IMR-90 (cell line): ENCODE measurements around the gene TXNDC11. TPM values are rescaled to one million over a fixed set of nuclear protein-coding genes. Genes with fewer than 3 reads are reported as not detected.

Experiments used
- ATAC-seq: fragments of 200-7000 bp; cut with Tn5 transposase; 2 replicates; pipeline ENCODE4 v1.9.1; 2020; ENCODE audit warnings: low read depth, mild to moderate bottlenecking, moderate library complexity
- BruUV-seq: library from RNA; stranded (reverse); fragments of 400-500 nt; replicated peaks from 2 replicates; lab custom pipeline; 2021; lab: Mats Ljungman, UMichigan
- CTCF ChIA-PET: fragments of 300-600 bp; formaldehyde crosslinking; extraction: SDS; loops from one replicate; lab custom pipeline; 2021; ENCODE audit warnings: antibody characterized with exemption; lab: Yijun Ruan, JAX
- POLR2A ChIA-PET: fragments of 300-600 bp; sonication (Branson Sonifier 250); formaldehyde crosslinking; loops from one replicate; lab custom pipeline; 2022; ENCODE audit warnings: antibody characterized with exemption; ENCODE audit not compliant: unreplicated experiment; lab: Charles Lee
- DNase-seq: peaks from one replicate; pipeline ENCODE4 v3.0.0; 2013
- H2AFZ ChIP-seq: replicated peaks from 2 replicates; pipeline ENCODE3; 2013; ENCODE audit warnings: low read length, mild to moderate bottlenecking; ENCODE audit not compliant: poor library complexity
- H2AK5ac ChIP-seq: 2 replicates; pipeline ENCODE4 v1.6.1; 2013; ENCODE audit warnings: low read depth, low read length, inconsistent platforms
- H2AK9ac ChIP-seq: replicated peaks from 2 replicates; pipeline ENCODE3; 2013; ENCODE audit warnings: mild to moderate bottlenecking, low read depth, low read length, moderate library complexity; ENCODE audit not compliant: poor library complexity
- H2BK120ac ChIP-seq: 2 replicates; pipeline ENCODE4 v1.6.1; 2013; ENCODE audit warnings: low read depth, low read length, inconsistent platforms
- H2BK15ac ChIP-seq: 3 replicates; pipeline ENCODE4 v1.6.1; 2013; ENCODE audit warnings: low read depth, low read length, inconsistent platforms
- H2BK20ac ChIP-seq: 2 replicates; pipeline ENCODE4 v1.6.1; 2013; ENCODE audit warnings: low read depth, mild to moderate bottlenecking, inconsistent platforms, low read length, moderate library complexity
- H2BK5ac ChIP-seq: 2 replicates; pipeline ENCODE4 v1.6.1; 2013; ENCODE audit warnings: mild to moderate bottlenecking, low read depth, low read length, inconsistent platforms; ENCODE audit not compliant: poor library complexity, severe bottlenecking
- H3K14ac ChIP-seq: replicated peaks from 2 replicates; pipeline ENCODE4 v1.6.1; 2013; ENCODE audit warnings: low read depth, low read length, inconsistent platforms
- H3K18ac ChIP-seq: 2 replicates; pipeline ENCODE4 v1.6.1; 2013; ENCODE audit warnings: low read depth, low read length, control low read depth
- H3K23ac ChIP-seq: 2 replicates; pipeline ENCODE4 v1.6.1; 2013; ENCODE audit warnings: low read depth, low read length, inconsistent platforms
- H3K27ac ChIP-seq: 2 replicates; pipeline ENCODE4 v1.5.1; 2013; ENCODE audit warnings: mild to moderate bottlenecking, control low read depth, low read length; ENCODE audit not compliant: insufficient read depth
- H3K27me3 ChIP-seq: 2 replicates; pipeline ENCODE4 v1.6.1; 2013; ENCODE audit warnings: low read length; ENCODE audit not compliant: control insufficient read depth, insufficient read depth
- H3K36me3 ChIP-seq: 2 replicates; pipeline ENCODE4 v1.6.1; 2013; ENCODE audit warnings: low read length, mixed read lengths; ENCODE audit not compliant: control insufficient read depth, insufficient read depth
- H3K4ac ChIP-seq: 2 replicates; pipeline ENCODE4 v1.6.1; 2013; ENCODE audit warnings: low read depth, low read length, inconsistent platforms
- H3K4me1 ChIP-seq: 2 replicates; pipeline ENCODE4 v1.6.1; 2013; ENCODE audit warnings: low read length, mixed read lengths; ENCODE audit not compliant: control insufficient read depth, insufficient read depth
- H3K4me2 ChIP-seq: 2 replicates; pipeline ENCODE4 v1.6.1; 2013; ENCODE audit warnings: low read depth, mild to moderate bottlenecking, control low read depth, low read length, moderate library complexity
- H3K4me3 ChIP-seq: 2 replicates; pipeline ENCODE4 v1.5.1; 2013; ENCODE audit warnings: low read depth, mild to moderate bottlenecking, control low read depth, low read length, moderate library complexity; ENCODE audit not compliant: insufficient read depth
- H3K56ac ChIP-seq: 2 replicates; pipeline ENCODE4 v1.6.1; 2013; ENCODE audit warnings: low read length, inconsistent platforms; ENCODE audit not compliant: insufficient read depth; ENCODE audit errors: extremely low read depth
- H3K79me1 ChIP-seq, 2 experiments: 2 replicates each; pipeline ENCODE4 v1.6.1; 2013; ENCODE audit warnings: low read length in 2 of 2, inconsistent platforms in 1 of 2, low read depth in 1 of 2
- H3K9ac ChIP-seq: 2 replicates; pipeline ENCODE4 v1.6.1; 2013; ENCODE audit warnings: low read depth, low read length, control low read depth
- H3K9me1 ChIP-seq: 2 replicates; pipeline ENCODE4 v1.6.1; 2013; ENCODE audit warnings: low read length, inconsistent platforms; ENCODE audit not compliant: insufficient read depth
- H3K9me3 ChIP-seq: 2 replicates; pipeline ENCODE4 v1.6.1; 2013; ENCODE audit warnings: low read length; ENCODE audit not compliant: control insufficient read depth, insufficient read depth
- H4K20me1 ChIP-seq: 2 replicates; pipeline ENCODE4 v1.6.1; 2013; ENCODE audit warnings: low read length, inconsistent platforms; ENCODE audit not compliant: insufficient read depth
- H4K5ac ChIP-seq: 2 replicates; pipeline ENCODE4 v1.6.1; 2013; ENCODE audit warnings: mild to moderate bottlenecking, low read depth, low read length, control low read depth
- H4K8ac ChIP-seq, 2 experiments: 2 replicates each; pipeline ENCODE4 v1.6.1; 2013; ENCODE audit warnings: low read depth in 2 of 2, low read length in 2 of 2, control low read depth in 1 of 2, inconsistent platforms in 1 of 2
- H4K91ac ChIP-seq: 2 replicates; pipeline ENCODE4 v1.6.1; 2013; ENCODE audit warnings: low read depth, low read length, inconsistent platforms; ENCODE audit not compliant: insufficient read depth
- BHLHE40 ChIP-seq: fragments of 150-350 bp; IDR thresholded peaks from 2 replicates; pipeline ENCODE4 v1.6.1; 2016; ENCODE audit warnings: mild to moderate bottlenecking, low read depth, low read length
- CEBPB ChIP-seq: IDR thresholded peaks from 2 replicates; pipeline ENCODE4 v1.6.1; 2012; ENCODE audit warnings: low read depth, low read length, improper control_type of control experiment
- CHD1 ChIP-seq: IDR thresholded peaks from 2 replicates; pipeline ENCODE4 v1.6.1; 2012; ENCODE audit warnings: low read depth, low read length, improper control_type of control experiment
- FOS ChIP-seq: fragments of 150-350 bp; IDR thresholded peaks from 2 replicates; pipeline ENCODE4 v1.6.1; 2016; ENCODE audit warnings: low read depth, low read length
- MAFK ChIP-seq: IDR thresholded peaks from 2 replicates; pipeline ENCODE4 v1.6.1; 2012; ENCODE audit warnings: low read depth, low read length, improper control_type of control experiment
- MAZ ChIP-seq: IDR thresholded peaks from 2 replicates; pipeline ENCODE4 v1.6.1; 2012; ENCODE audit warnings: low read depth, mild to moderate bottlenecking, low read length, improper control_type of control experiment, moderate library complexity, borderline replicate concordance
- MXI1 ChIP-seq: IDR thresholded peaks from 2 replicates; pipeline ENCODE4 v1.6.1; 2012; ENCODE audit warnings: low read depth, mild to moderate bottlenecking, low read length, moderate library complexity, borderline replicate concordance
- NFE2L2 ChIP-seq: fragments of 150-350 bp; IDR thresholded peaks from 2 replicates; pipeline ENCODE4 v1.6.1; 2016; ENCODE audit warnings: low read depth, mild to moderate bottlenecking, low read length
- POLR2A ChIP-seq: IDR thresholded peaks from 2 replicates; pipeline ENCODE4 v1.6.1; 2012; ENCODE audit warnings: mild to moderate bottlenecking, low read depth, low read length
- RAD21 ChIP-seq: IDR thresholded peaks from 2 replicates; pipeline ENCODE4 v1.6.1; 2012; ENCODE audit warnings: low read length, improper control_type of control experiment
- RCOR1 ChIP-seq: IDR thresholded peaks from 2 replicates; pipeline ENCODE4 v1.6.1; 2012; ENCODE audit warnings: mild to moderate bottlenecking, low read length, improper control_type of control experiment; ENCODE audit not compliant: insufficient replicate concordance
- RFX5 ChIP-seq: IDR thresholded peaks from 2 replicates; pipeline ENCODE4 v1.8.0; 2012; ENCODE audit warnings: low read depth, mild to moderate bottlenecking, low read length, moderate library complexity
- SMC3 ChIP-seq: fragments of 150-350 bp; IDR thresholded peaks from 2 replicates; pipeline ENCODE4 v1.6.1; 2016; ENCODE audit warnings: low read depth, mild to moderate bottlenecking, antibody characterized with exemption, low read length, moderate library complexity
- WGBS, 2 experiments: methylation state at CpG; one replicate each; pipeline versions ENCODE4 v1.1.5 to v1.1.7; 2013; ENCODE audit warnings: missing lambda C conversion rate in 2 of 2; ENCODE audit not compliant: insufficient read length in 1 of 2; ENCODE audit errors: extremely low coverage in 2 of 2; 5-methylcytosine and 5-hydroxymethylcytosine counted together
- dilution Hi-C: fragments of 300-500 bp; cut with HindIII; formaldehyde crosslinking; loops from one replicate; pipeline ENCODE4 v1.14.3; 2018; ENCODE audit warnings: low sequenced_read_pairs; ENCODE audit not compliant: unreplicated experiment
- in situ Hi-C: fragments of 300-500 bp; cut with MboI; formaldehyde crosslinking; loops from 3 replicates; pipeline ENCODE4 v1.14.3; 2019; ENCODE audit warnings: low sequenced_read_pairs, inconsistent platforms, mixed read lengths
- intact Hi-C: fragments of 100-400 bp; cut with micrococcal nuclease; formaldehyde crosslinking; loops from 2 replicates; pipeline ENCODE4 v1.10.0; 2022
- polyA plus RNA-seq, 3 experiments: library from polyadenylated mRNA; depleted of rRNA; stranded (reverse); fragments of >200 nt; gene quantifications; 2 replicates each; pipeline ENCODE4 v1.2.3, GENCODE V29; 2012; ENCODE audit warnings: low replicate concordance in 1 of 3
- total RNA-seq: library from RNA; depleted of rRNA; stranded (reverse); fragments of >200 nt; gene quantifications from 2 replicates; pipeline ENCODE4 v1.2.3, GENCODE V29; 2012
- TF ChIP-seq, protein P1 (sequence below): fragments of 150-350 bp; IDR thresholded peaks from 2 replicates; pipeline ENCODE4 v1.6.1; 2016; ENCODE audit warnings: low read depth, mild to moderate bottlenecking, low read length, moderate library complexity, borderline replicate concordance
- TF ChIP-seq, protein P2 (sequence below): conservative IDR thresholded peaks from 2 replicates; pipeline ENCODE4 v1.5.1; 2012; ENCODE audit warnings: mild to moderate bottlenecking, low read depth, low read length, improper control_type of control experiment
- TF ChIP-seq, protein P3 (sequence below): fragments of 150-350 bp; IDR thresholded peaks from 2 replicates; pipeline ENCODE4 v1.6.1; 2017; ENCODE audit warnings: mild to moderate bottlenecking, antibody characterized with exemption, low read length, low read depth

TXNDC11 gene
- total and polyA plus RNA-seq, 2 of the 4 experiments (the other 2 are of a cell fraction) = 25.3 to 42.9 TPM

DNA sequence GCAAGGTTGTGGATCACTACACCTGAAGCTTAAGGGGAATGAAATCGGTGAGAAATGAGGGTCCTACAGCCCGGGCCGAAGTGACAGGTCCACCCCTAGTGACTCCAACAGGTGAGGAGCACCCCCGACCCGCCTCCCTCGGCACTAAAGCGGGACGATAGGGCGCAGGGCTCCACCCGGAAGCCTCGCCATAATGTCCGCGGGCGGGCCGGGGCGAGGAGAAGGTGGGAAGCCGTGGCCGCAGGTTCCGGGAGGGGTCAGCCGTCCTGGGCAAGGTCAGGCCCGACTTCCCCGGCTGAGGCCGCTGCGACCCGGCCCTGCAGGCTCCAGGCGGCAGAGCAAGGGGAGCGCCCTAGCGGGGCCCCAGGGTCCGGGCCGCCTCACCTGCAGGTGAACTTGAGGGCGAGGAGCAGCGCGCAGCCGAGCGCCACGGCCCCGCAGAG, 543 bp downstream of the TXNDC11 start:
- in situ Hi-C loops = no loop called here
- H4K8ac ChIP-seq = peak overlapping the region; percentile 68 to 80; a peak in 2 of 4 replicates
- POLR2A ChIA-PET = no interaction called here
- H3K23ac ChIP-seq = peak overlapping the region; percentile 69
- H3K4me1 ChIP-seq = peaks cover 9% of the 10 kb centered on the region
- no peaks in the 10 kb centered on the region for H3K27me3 ChIP-seq
- H2AK5ac ChIP-seq = peak overlapping the region; percentile 78
- no peak overlapping the region; the same call in 1 of the 2 replicates for H3K18ac ChIP-seq
- no TSS peak for BruUV-seq
- peaks cover 8% of the 10 kb centered on the region for H3K9me1 ChIP-seq
- peak overlapping the region; percentile 64 for H3K27ac ChIP-seq
- no peaks in the 10 kb centered on the region for H3K9me3 ChIP-seq
- dilution Hi-C loops = no loop called here
- H3K56ac ChIP-seq = peak overlapping the region; percentile 85
- peak overlapping the region; percentile 98 for H2AK9ac ChIP-seq
- peak overlapping the region; percentile 75 for H3K4me3 ChIP-seq
- peak overlapping the region; percentile 77 for H3K4ac ChIP-seq
- CTCF ChIA-PET = interaction anchor here (1.1 kb wide), 1 partner anchor 35 kb away, joined by 3 read pairs; no protein-coding TSS in a partner anchor
- H2AFZ ChIP-seq = peak overlapping the region; percentile 95
- H2BK120ac ChIP-seq = no peak overlapping the region; the same call in 1 of the 2 replicates
- H4K91ac ChIP-seq = peak overlapping the region; percentile 43
- no peak overlapping the region for H2BK20ac ChIP-seq
- intact Hi-C loops = no loop called here
- H4K20me1 ChIP-seq = peaks cover 33% of the 10 kb centered on the region; the same call in 1 of the 2 replicates
- peak overlapping the region; percentile 91 for H3K9ac ChIP-seq
- H3K4me2 ChIP-seq = peak overlapping the region; percentile 92
- WGBS, 2 experiments = 1% methylated on average over 8 of the region's 37 CpGs; no CpG with 5 or more reads in 1 of the 2 experiments
- peaks cover 10 to 49% of the 10 kb centered on the region in 2 experiments; a peak in 3 of 4 replicates for H3K79me1 ChIP-seq
- no peak overlapping the region for H2BK15ac ChIP-seq
- no peaks in the 10 kb centered on the region for H3K36me3 ChIP-seq
- TF ChIP-seq, protein P1, sequence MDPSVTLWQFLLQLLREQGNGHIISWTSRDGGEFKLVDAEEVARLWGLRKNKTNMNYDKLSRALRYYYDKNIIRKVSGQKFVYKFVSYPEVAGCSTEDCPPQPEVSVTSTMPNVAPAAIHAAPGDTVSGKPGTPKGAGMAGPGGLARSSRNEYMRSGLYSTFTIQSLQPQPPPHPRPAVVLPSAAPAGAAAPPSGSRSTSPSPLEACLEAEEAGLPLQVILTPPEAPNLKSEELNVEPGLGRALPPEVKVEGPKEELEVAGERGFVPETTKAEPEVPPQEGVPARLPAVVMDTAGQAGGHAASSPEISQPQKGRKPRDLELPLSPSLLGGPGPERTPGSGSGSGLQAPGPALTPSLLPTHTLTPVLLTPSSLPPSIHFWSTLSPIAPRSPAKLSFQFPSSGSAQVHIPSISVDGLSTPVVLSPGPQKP = no peak
- no peak for TF ChIP-seq NFE2L2
- TF ChIP-seq, protein P2, sequence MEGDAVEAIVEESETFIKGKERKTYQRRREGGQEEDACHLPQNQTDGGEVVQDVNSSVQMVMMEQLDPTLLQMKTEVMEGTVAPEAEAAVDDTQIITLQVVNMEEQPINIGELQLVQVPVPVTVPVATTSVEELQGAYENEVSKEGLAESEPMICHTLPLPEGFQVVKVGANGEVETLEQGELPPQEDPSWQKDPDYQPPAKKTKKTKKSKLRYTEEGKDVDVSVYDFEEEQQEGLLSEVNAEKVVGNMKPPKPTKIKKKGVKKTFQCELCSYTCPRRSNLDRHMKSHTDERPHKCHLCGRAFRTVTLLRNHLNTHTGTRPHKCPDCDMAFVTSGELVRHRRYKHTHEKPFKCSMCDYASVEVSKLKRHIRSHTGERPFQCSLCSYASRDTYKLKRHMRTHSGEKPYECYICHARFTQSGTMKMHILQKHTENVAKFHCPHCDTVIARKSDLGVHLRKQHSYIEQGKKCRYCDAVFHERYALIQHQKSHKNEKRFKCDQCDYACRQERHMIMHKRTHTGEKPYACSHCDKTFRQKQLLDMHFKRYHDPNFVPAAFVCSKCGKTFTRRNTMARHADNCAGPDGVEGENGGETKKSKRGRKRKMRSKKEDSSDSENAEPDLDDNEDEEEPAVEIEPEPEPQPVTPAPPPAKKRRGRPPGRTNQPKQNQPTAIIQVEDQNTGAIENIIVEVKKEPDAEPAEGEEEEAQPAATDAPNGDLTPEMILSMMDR = no peak
- no peak for TF ChIP-seq CHD1
- no peak for TF ChIP-seq MXI1
- no peak for TF ChIP-seq POLR2A
- no peak for TF ChIP-seq RAD21
- TF ChIP-seq SMC3 = no peak
- TF ChIP-seq, protein P3, sequence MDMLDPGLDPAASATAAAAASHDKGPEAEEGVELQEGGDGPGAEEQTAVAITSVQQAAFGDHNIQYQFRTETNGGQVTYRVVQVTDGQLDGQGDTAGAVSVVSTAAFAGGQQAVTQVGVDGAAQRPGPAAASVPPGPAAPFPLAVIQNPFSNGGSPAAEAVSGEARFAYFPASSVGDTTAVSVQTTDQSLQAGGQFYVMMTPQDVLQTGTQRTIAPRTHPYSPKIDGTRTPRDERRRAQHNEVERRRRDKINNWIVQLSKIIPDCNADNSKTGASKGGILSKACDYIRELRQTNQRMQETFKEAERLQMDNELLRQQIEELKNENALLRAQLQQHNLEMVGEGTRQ = no peak
- TF ChIP-seq CEBPB = no peak
- TF ChIP-seq RCOR1 = no peak
- no peak for TF ChIP-seq RFX5
- TF ChIP-seq MAFK = no peak
- no peak for TF ChIP-seq FOS
- TF ChIP-seq MAZ = no peak
- no peak for TF ChIP-seq BHLHE40
- peak overlapping the region; percentile 12; the same call in 1 of the 2 replicates for H4K5ac ChIP-seq
- H2BK5ac ChIP-seq = peak overlapping the region; percentile 66
- no peak; the same call in none of the 2 replicates for ATAC-seq
- H3K14ac ChIP-seq = peak overlapping the region; percentile 77
- no peak for DNase-seq
